Retinal pigment epithelial cell (primary cell): ENCODE measurements around the gene ACOT11.

Experiments
- DNase-seq: peaks from one replicate; pipeline ENCODE4 v3.0.0-alpha.2; 2010; ENCODE audit warnings: low read depth
- H3K4me3 ChIP-seq: 2 replicates; pipeline ENCODE4 v1.5.1; 2011; ENCODE audit warnings: mild to moderate bottlenecking, low read length, control low read depth, moderate library complexity
- TF ChIP-seq, protein P1 (sequence below): conservative IDR thresholded peaks from 2 replicates; pipeline ENCODE4 v1.5.1; 2011; ENCODE audit warnings: low read depth, low read length, control low read depth, inconsistent platforms

The ACOT11 gene

DNA sequence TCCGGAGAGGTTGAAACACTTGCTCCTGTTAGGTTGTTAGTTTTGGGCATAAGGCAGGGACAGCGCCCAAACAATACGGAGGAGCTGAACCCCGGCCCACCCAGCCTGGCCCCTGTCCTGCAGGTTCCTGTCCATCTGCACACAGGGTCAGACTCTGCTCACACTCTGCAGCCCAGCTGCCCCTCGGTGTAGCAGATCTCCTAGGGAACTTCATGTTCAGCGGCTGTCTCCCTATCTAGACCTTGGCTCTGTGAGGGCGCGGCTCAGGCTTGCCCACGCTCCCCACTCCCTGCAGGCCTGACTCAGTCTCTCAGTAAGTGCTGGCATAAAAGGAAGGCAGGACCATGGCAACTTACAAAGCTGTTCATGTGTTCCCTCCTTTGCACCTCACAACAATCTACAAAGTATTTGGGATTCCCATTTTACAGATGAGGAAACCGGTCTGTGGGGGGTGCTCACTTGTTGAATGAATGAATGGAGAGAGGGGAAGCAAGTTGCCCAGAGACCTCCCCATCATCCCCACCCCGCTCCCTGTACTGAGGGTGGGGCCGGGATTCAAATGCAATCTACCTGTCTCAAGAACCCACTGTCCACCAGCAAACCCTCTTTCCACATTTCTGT is 26.2 kb downstream of the ACOT11 start:
- no peak overlapping the region for H3K4me3 ChIP-seq
- DNase-seq: no peak
- TF ChIP-seq, protein P1, sequence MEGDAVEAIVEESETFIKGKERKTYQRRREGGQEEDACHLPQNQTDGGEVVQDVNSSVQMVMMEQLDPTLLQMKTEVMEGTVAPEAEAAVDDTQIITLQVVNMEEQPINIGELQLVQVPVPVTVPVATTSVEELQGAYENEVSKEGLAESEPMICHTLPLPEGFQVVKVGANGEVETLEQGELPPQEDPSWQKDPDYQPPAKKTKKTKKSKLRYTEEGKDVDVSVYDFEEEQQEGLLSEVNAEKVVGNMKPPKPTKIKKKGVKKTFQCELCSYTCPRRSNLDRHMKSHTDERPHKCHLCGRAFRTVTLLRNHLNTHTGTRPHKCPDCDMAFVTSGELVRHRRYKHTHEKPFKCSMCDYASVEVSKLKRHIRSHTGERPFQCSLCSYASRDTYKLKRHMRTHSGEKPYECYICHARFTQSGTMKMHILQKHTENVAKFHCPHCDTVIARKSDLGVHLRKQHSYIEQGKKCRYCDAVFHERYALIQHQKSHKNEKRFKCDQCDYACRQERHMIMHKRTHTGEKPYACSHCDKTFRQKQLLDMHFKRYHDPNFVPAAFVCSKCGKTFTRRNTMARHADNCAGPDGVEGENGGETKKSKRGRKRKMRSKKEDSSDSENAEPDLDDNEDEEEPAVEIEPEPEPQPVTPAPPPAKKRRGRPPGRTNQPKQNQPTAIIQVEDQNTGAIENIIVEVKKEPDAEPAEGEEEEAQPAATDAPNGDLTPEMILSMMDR: no peak

DNA sequence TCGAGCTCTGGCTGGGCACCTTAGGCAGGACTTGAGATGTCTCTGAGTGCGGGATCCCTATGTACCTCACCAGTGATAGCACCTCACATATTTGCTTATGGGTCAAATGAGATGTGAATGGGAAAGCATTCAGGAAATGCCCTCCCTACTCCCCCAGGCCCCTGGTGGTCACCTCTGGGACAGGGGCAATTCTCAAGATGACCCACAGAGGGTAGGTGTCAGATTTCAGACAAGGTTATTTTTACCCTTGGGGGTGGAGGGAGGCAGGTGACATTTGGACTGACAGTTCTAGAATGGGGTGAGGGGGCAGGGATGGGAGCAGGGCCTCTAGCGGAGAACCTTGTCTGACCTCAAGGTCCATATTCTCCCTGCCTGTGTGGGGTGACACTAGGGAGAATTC is 27.1 kb downstream of the ACOT11 start:
- H3K4me3 ChIP-seq: no peak overlapping the region
- DNase-seq: no peak
- TF ChIP-seq, protein P1: no peak

DNA sequence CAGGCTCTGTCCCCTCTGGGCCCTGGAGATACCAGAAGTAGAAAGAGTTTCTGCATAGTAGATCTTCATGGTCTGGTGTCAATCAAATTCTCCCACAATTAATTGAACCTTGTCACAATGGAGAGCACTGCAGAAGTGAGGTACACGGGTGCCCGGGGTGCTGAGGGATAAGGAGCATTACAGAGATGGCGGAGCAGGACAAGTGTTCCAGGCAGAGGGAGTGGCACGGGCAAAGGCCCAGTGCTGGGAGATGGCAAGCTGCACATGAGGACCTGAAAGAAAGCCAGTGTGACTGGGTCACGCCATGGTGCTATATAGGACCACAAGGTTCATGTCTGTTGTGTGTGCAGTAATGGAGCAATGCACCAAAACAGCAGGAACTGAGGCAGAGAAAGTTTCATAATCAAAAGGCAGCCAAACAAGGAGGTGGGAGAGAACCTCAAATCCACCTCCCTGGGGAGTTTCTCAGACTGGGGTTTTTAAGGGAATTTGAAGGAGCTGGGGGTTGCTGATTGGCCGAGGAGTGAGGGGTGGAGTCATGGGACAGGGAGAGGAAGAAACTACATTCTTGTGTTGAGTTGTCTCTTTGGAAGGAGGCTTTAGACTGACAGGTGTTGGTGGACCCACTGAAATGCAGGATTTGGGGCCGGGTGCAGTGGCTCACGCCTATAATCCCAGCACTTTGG is 27.7 kb downstream of the ACOT11 start:
- DNase-seq: no peak
- H3K4me3 ChIP-seq: no peak overlapping the region
- TF ChIP-seq, protein P1: no peak

DNA sequence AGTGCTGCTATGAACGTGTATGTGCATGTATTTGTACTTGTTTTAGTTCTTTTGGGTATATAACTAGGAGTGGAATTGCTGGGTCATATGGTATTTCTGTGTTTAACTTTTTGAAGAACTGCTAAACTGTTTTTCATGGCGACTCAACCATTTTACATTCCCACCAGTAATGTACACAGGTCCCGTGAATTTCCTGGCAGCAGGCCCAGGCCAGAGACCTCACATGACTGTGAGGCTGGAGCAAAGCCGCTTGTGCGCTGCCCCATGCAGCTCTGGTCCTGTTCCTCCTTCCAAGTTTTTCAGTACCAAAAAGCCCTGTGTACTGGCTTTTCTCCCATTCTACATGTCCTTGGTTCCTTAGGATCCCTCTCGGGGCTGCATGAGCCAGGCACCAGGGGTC is 29.6 kb downstream of the ACOT11 start:
- TF ChIP-seq, protein P1: no peak
- no peak overlapping the region for H3K4me3 ChIP-seq
- DNase-seq: peak; percentile 88

DNA sequence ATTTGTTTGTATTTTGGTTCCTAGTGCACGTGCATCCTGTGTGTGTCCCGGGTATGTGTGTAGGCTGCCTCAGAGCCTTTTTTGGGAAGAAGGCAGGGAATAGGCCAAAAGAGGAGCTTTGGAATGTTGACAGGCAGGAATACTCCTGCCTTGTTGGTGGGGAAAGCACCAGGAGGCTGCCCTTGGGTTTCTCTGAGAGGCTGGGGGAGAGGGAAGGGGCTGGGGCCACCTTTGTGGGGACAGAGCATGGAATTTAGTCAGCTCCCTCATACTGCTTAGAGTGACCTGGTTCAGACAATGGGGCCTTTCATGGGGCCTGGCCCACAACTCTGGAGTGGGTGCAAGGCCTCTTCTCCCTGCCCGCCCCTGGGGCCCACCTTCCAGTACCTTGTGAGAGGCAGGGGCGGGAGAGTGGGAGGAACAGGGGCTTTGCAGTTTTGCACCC is 31.3 kb downstream of the ACOT11 start:
- DNase-seq: no peak
- TF ChIP-seq, protein P1: no peak
- H3K4me3 ChIP-seq: no peak overlapping the region

DNA sequence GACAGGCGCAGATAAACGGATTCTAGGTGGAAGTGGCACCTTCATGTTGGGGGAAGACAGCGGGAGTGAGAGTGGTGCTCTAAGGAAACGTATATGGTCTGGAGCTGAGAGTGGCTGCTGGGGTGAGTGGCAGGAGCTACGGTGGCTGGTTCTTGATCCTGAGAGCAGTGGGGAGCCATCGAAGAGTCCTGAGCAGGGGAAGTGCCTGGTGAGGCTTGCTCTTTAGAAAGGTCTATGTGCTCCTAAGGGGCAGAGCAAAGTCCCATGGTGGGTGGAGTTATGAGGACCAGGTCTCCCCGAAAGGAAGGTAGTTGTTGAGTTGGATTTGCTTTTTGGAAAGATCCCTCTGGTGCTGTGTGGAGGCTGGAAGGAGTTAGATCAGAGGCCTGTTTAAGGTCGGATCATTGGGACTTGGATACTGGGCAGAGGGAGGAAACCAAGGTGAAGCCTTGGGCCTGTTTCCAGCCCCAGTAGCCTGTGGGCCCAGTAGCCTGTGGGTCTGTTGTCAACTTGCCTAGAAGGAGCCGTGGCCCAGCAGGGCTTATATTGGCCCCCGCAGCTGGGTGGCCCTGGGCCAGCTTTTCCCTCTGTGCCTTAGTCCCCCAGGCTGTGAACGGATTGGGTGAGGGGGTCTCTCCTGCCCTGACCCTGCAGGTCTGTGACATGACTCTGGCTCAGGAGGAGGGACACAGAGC is 33.0 kb downstream of the ACOT11 start:
- no peak overlapping the region for H3K4me3 ChIP-seq
- TF ChIP-seq, protein P1: no peak
- no peak for DNase-seq
